ENCODE data around the gene TGFBR3. TPM values are rescaled to one million over a fixed set of nuclear protein-coding genes. Genes with fewer than 3 reads are reported as not detected.

TGFBR3 gene
- polyA plus RNA-seq, 5 donors, result 29.0 to 53.2 (median 48.1) TPM

GRCh38 chr1:91781371-91781825 is 104.6 kb downstream of the TGFBR3 start:
- no peak for DNase-seq

GRCh38 chr1:91779548-91780021 is 106.4 kb downstream of the TGFBR3 start:
- no peak for DNase-seq

DNA sequence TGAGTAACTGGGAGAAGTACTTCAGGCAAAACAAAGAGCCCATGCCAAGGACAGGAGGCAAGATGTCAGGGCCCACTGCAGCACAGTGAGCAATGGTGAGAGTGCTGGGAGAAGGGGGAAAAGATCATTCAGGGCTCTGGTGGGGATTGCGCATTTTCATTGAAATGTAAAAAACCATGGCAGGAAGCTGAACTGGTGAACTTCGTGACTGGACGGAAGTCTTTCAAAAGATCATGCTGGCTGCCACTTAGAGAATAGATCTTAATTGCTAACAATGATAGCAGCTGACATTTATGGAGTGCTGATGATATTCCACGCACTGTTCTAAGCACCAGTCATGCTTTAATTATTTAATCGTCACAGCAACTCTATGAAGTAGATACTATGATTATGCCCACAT is 107.0 kb downstream of the TGFBR3 start:
- DNase-seq, result peak in 1 of 2 donors; percentile 63

DNA sequence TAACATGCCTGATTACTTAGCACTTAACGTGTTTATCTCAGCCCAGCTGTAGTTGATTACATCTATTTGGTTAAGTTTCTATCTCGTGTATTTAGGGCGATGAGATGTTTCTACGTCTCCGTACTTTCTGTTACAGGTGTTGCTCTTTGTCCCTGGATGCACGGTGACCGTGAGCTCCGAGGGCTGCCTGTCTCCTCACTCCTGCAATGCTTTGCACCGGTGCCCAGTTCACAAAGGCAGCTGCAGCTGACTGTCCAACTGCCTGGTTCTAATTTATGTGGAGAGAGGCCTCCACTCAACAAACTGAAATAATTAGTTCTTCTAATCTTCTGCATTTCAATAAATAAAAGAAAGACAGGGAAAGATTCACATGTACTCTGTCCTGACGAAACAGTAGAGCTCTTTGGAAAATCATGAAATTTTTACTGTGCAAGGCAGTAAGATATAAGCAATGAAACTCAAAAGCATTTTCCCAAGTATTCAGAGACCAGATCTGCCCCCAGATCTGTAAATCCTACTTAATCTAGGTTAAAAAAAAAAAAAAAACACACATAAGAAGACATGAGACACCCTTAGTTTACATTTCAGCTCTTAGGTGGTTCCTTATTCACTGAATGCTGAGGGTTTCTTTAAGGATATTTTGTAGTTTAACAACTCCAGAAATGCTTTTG is 108.2 kb downstream of the TGFBR3 start:
- DNase-seq, result no peak

DNA sequence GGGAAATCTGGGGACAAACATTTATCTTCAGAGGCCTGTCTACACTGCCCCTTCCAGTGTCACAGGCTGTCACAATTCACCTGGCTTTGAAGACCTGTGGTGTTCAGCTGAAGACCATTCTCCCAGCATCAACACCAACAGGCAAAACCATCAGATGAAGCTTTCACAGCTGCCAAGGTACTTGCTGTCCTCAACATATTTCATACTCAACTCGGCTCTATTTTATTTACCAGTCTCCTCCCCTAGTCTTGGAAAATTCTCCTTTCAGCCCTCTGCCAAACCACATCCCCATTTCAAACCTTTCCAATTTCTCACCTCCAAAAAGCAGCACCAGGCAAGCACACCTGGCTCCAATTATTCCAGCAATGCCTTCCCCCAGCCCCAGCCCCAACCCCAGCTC is 108.8 kb downstream of the TGFBR3 start:
- DNase-seq, result no peak

- DNase-seq, result no peak
These were observed 109.7 kb downstream of the TGFBR3 start for GRCh38 chr1:91776068-91776794.

DNA sequence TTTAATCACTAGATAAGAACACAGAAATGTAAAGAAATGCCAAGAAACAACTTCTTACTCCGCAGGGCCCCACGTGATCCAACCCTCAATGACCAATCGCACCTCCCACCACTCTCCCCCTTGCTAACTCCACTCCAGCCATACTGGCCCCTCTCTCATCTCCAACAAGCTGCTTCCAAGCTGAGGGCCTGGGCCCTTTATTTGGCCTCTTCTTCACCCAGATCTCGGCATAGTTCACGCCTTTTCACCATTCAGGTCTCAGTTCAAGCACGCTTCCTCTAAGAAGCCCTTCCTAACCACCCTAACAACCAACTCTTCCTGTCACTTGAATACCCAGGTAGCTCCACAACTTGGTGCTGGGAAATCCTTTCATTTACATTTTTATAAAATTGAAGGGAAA is 110.7 kb downstream of the TGFBR3 start:
- DNase-seq, result no peak

DNA sequence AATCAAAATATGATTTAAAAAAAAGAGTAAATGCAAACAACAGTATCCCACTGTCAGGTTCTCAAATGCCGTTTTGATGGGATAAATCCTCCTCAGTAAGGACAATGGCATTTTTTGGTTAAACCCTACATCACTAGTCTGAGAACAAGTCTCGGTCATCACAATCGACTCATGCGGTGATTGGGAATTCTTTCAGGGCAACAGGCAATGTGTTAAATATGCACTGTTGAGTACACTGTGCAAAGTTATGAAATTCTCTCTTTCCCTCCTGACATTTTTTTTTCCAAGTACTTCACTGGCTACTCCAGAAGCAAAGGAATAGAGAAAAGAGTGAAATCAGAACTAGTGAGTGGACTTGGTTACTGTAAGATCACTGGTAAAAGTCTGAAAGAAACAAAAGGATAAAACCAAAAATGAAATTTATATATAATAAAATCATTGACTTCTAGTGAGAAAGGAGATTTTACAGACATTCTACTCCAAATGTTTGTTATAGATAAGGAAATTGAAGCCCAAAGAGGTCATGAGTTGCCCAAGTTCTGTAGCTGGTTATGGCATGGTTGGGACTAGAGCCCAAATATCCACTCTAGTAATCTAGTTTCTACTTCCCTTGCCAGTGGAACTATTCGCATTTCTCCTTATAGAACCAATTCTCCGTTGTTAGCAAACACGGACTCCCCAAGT is 111.3 kb downstream of the TGFBR3 start:
- no peak for DNase-seq

DNA sequence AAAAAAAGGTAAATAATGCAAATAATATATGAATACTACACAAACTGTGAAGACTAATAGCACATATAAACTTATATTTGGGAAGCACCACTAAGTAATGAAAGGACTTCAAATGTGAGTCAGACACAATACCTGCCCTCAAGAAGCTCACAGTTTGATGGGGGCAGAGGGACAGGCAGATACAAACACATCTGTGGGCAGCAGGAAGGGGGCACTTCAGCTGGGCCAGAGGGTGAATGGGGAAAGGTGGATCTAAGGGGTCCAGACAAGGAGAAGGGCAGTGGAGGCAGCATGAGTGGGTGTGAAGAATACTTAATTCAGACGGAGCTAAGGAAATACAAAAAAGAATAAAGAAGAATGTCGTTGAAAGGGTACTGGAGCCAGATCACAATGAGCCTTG is 114.2 kb downstream of the TGFBR3 start:
- DNase-seq, result no peak

DNA sequence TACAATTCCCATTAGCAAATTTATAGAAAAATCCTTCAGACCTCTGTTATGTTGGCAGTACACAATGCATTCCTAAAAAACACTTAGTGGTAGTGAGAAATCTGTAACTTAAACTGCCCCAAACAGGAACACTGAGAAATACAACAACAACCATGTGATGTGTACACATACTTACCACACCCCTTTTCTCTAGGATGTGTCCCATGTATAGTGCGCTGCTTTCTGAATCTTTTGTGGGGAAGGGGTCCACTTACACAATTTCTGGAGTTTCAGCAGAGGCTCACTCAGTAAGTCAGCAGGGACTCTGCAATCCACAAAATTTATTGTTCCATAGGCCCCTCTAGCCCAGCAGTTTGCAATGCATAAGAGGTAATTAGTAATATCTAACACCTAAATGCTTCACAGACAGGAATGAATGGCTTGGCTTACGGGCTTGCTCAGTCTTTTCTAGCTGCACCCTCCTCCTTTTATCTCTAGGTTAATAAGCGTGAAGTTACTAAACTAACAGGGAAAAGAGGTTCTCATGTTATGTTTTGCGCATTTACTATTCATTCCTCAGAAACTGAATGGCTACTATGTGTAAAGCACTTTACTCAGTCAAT is 115.2 kb downstream of the TGFBR3 start:
- no peak for DNase-seq

GRCh38 chr1:91769742-91770141 is 116.2 kb downstream of the TGFBR3 start:
- no peak for DNase-seq

DNA sequence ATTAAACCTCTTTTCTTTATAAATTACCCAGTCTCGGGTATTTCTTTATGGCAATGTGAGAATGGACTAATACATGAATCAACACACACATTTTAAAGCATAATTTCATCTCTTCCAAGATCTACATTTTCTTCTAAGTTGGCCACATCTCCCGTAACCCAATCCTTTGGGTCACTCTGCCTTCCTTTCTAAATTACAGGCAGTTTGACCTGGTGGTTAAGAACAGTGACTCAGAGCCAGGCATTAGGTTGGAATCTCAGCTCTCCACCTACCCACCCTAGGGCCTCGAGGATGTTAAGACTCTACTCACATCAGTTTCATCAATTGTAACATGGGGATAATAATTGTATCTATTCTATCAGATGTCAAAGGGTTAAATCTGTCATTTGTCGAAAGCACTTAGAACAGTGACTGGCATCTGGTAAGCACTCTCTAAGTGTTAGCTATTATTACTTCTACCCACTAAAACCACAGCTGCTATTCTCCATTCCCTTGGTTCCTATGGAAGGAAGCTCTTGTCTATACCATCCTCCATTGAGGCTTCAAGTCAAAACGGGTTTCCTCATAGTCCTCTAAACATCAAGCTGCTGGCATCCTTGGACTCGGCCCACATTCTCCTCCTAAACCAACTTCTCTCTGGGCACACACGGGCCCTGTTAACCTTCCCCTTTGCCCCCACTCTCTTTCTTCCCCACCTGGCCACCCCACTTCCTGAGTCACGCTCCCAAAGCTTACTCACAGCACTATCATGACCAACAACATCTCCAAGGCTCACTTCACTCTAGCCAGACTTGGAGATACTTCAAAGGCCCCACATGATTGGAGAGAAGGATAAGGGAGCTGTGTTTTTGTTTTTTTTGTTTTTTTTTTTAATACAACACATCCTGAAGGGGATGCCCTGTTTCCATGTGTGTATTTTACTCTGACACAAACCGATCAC is 116.9 kb downstream of the TGFBR3 start:
- no peak for DNase-seq

GRCh38 chr1:91768120-91768519 is 117.8 kb downstream of the TGFBR3 start:
- no peak for DNase-seq

DNA sequence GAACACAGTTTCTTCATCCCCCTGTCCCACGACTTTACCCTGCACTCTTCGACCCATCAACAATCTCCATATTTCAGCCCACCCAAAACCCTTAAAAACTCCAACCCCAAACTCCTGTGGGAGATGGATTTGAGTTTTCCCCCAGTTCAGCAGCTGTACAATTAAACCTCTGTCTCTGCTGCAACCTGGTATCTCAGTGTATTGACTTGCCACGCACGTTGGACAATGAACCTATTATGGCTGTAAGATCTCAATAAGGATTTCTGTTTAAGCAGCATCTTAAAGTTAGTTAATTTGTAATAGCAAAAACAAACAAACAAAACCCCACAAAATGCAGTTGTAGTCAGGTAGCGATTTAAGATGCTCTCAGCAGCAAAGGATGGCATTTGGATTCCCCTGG is 119.1 kb downstream of the TGFBR3 start:
- no peak for DNase-seq

- DNase-seq, result no peak
These were observed 120.0 kb downstream of the TGFBR3 start for GRCh38 chr1:91765880-91766443.

- no peak for DNase-seq
These were observed 120.7 kb downstream of the TGFBR3 start for GRCh38 chr1:91765293-91765692.

- no peak for DNase-seq
These were observed 121.4 kb downstream of the TGFBR3 start for GRCh38 chr1:91764471-91765115.

DNA sequence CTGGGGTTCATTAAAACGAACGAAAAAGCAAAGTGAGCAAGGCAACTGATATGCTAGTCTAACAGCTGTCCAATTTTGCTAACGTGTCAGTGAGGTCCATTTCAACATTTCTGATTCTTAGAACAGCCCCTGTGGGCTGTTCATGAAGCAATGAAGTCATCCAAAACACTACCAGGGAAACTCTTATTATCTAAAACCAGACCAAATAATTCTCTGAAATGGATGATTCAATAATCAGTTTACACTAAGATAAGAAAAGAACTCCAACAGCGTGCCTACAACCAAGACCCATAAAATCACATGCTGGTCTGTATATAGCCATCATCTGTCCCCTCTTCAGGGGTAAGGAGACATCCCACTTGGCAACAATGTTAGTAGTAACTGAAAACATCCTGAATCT is 122.7 kb downstream of the TGFBR3 start:
- DNase-seq, result no peak

GRCh38 chr1:91761295-91761721 is 124.6 kb downstream of the TGFBR3 start:
- DNase-seq, result no peak

- DNase-seq, result no peak
These were observed 125.4 kb downstream of the TGFBR3 start for GRCh38 chr1:91760512-91760911.
